B cell (primary cell): ENCODE measurements around the gene HAUS7. TPM values are rescaled to one million over a fixed set of nuclear protein-coding genes. Genes with fewer than 3 reads are reported as not detected.

Source experiments
- ATAC-seq: fragments of 200-7000 bp; cut with Tn5 transposase; one replicate; pipeline ENCODE4 v1.10.0; 2021; ENCODE audit warnings: low read depth, mild to moderate bottlenecking, moderate number of reproducible peaks, moderate library complexity
- CTCF ChIA-PET: fragments of 350-600 bp; sonication (Branson Sonifier 250); formaldehyde crosslinking; loops from one replicate; lab custom pipeline; 2021; ENCODE audit warnings: antibody characterized with exemption, inconsistent platforms; lab: Charles Lee
- POLR2A ChIA-PET: fragments of 350-600 bp; sonication (Branson Sonifier 250); formaldehyde crosslinking; loops from one replicate; lab custom pipeline; 2021; ENCODE audit warnings: antibody characterized with exemption; lab: Charles Lee
- DNase-seq: peaks from one replicate; pipeline ENCODE4 v3.0.0; 2013
- H2AFZ ChIP-seq: 2 replicates; pipeline ENCODE4 v1.6.1; 2012; ENCODE audit warnings: mild to moderate bottlenecking, low read depth, low read length; ENCODE audit not compliant: insufficient read depth, poor library complexity, severe bottlenecking
- H3K27ac ChIP-seq, 2 donors: 1 replicate in 1 of 2; 2 replicates in 1 of 2; pipeline ENCODE4 v1.5.1; 2012 to 2013; ENCODE audit warnings: low read length in 2 of 2, mild to moderate bottlenecking in 2 of 2, moderate library complexity in 1 of 2
- H3K27me3 ChIP-seq, 4 experiments: fragments of 200-600 bp in 1 of 4; sonication (generic) in 1 of 4; replicated peaks in 1 of 4; 1 replicate in 2 of 4; 2 replicates in 2 of 4; pipeline versions ENCODE4 v1.6.1 to v1.7.0; 2013 to 2016; ENCODE audit warnings: low read length in 3 of 4, mild to moderate bottlenecking in 2 of 4, mixed read lengths in 1 of 4, moderate library complexity in 1 of 4; ENCODE audit not compliant: insufficient read depth in 4 of 4, control insufficient read depth in 3 of 4; ENCODE audit errors: control extremely low read depth in 1 of 4
- H3K36me3 ChIP-seq, 2 experiments: replicated peaks in 1 of 2; 1 replicate in 1 of 2; 2 replicates in 1 of 2; pipeline versions ENCODE4 v1.6.1 to v1.7.1; 2013; ENCODE audit warnings: low read length in 1 of 2; ENCODE audit not compliant: insufficient read depth in 2 of 2, control insufficient read depth in 1 of 2; ENCODE audit errors: control extremely low read depth in 1 of 2, extremely low read depth in 1 of 2
- H3K4me1 ChIP-seq, 2 donors: fragments of 200-600 bp in 1 of 2; sonication (generic) in 1 of 2; 1 replicate in 1 of 2; 2 replicates in 1 of 2; pipeline versions ENCODE4 v1.5.1 to v1.6.1; 2013 to 2017; ENCODE audit warnings: low read length in 2 of 2; ENCODE audit not compliant: control insufficient read depth in 2 of 2, insufficient read depth in 2 of 2
- H3K4me2 ChIP-seq: replicated peaks from 2 replicates; pipeline ENCODE3; 2012; ENCODE audit warnings: mild to moderate bottlenecking, low read depth, low read length; ENCODE audit not compliant: poor library complexity, severe bottlenecking
- H3K4me3 ChIP-seq, 5 experiments: fragments of 200-600 bp in 1 of 5; sonication (generic) in 1 of 5; 1 replicate in 3 of 5; 2 replicates in 2 of 5; pipeline versions ENCODE4 v1.5.1 to v1.7.0; 2011 to 2016; ENCODE audit warnings: low read length in 4 of 5, mild to moderate bottlenecking in 4 of 5, low read depth in 2 of 5, control low read depth in 1 of 5, moderate library complexity in 1 of 5; ENCODE audit not compliant: insufficient read depth in 1 of 5; ENCODE audit errors: control extremely low read depth in 1 of 5, extremely low read depth in 1 of 5
- H3K79me2 ChIP-seq: fragments of 200-600 bp; sonication (generic); one replicate; pipeline ENCODE4 v1.6.0; 2016; ENCODE audit warnings: low read length; ENCODE audit not compliant: control insufficient read depth, insufficient read depth
- H3K9ac ChIP-seq: fragments of 200-600 bp; sonication (generic); 2 replicates; pipeline ENCODE4 v1.6.1; 2017; ENCODE audit warnings: mild to moderate bottlenecking, low read length, moderate library complexity
- H3K9me3 ChIP-seq, 3 donors: one replicate each; pipeline versions ENCODE4 v1.6.1 to v1.7.1; 2013; ENCODE audit warnings: low read length in 2 of 3; ENCODE audit not compliant: control insufficient read depth in 2 of 3, insufficient read depth in 1 of 3; ENCODE audit errors: control extremely low read depth in 1 of 3
- H4K20me1 ChIP-seq: 2 replicates; pipeline ENCODE4 v1.6.0; 2012; ENCODE audit warnings: mild to moderate bottlenecking, low read length; ENCODE audit not compliant: insufficient read depth, control insufficient read depth, poor library complexity, severe bottlenecking
- H3K27ac Mint-ChIP-seq: one replicate; pipeline ENCODE4 v1.8.0; 2021; ENCODE audit warnings: mixed read lengths
- H3K27me3 Mint-ChIP-seq: one replicate; pipeline ENCODE4 v1.8.0; 2021; ENCODE audit warnings: mixed read lengths
- H3K4me1 Mint-ChIP-seq: one replicate; pipeline ENCODE4 v1.8.0; 2021; ENCODE audit warnings: mixed read lengths
- H3K4me3 Mint-ChIP-seq: one replicate; pipeline ENCODE4 v1.8.0; 2021; ENCODE audit warnings: mixed read lengths
- H3K9me3 Mint-ChIP-seq: one replicate; pipeline ENCODE4 v1.8.0; 2022; ENCODE audit warnings: mixed read lengths; ENCODE audit not compliant: insufficient read depth
- EZH2 ChIP-seq: IDR thresholded peaks from 2 replicates; pipeline ENCODE4 v1.6.1; 2012; ENCODE audit warnings: borderline replicate concordance, low read depth, mild to moderate bottlenecking, moderate library complexity, low read length; ENCODE audit not compliant: insufficient read depth, poor library complexity, severe bottlenecking
- WGBS: methylation state at CpG from one replicate; pipeline ENCODE4 v1.1.5; 2013; ENCODE audit warnings: missing lambda C conversion rate; ENCODE audit not compliant: insufficient coverage; 5-methylcytosine and 5-hydroxymethylcytosine counted together
- intact Hi-C: fragments of 100-400 bp; cut with micrococcal nuclease; formaldehyde crosslinking; loops from one replicate; pipeline ENCODE4 v1.10.0; 2022
- polyA plus RNA-seq: library from polyadenylated mRNA; depleted of rRNA; stranded (reverse); fragments of >200 nt; gene quantifications from 2 replicates; pipeline ENCODE4 v1.2.3, GENCODE V29; 2012
- total RNA-seq, 2 donors: library from RNA; stranded (reverse); fragments of 120-200 nt in 1 of 2; gene quantifications; 1 replicate in 1 of 2; 2 replicates in 1 of 2; pipeline versions ENCODE4 v1.2.3 to v1.2.4, GENCODE V29; 2013 to 2022
- TF ChIP-seq, protein P1 (sequence below): fragments of 200-600 bp; IDR thresholded peaks from one replicate; pipeline ENCODE4 v1.8.0; 2022; ENCODE audit warnings: antibody characterized with exemption, mild to moderate bottlenecking

HAUS7 gene
- total and polyA plus RNA-seq, 2 donors (not counting 1 experiment from before 2014, with no cell fraction given) = 25.2 to 26.9 TPM

GRCh38 chrX:153401133-153401764 lies 69.1 kb downstream of the HAUS7 start, which contains the start of gene PNMA6E:
Gene PNMA6E, minus strand, starts transcription at chrX:153401350. Its CDS starts 2,501 bp downstream, at chrX:153398849.
- Histone ChIP-seq H3K36me3 (no peaks in the 10 kb centered on the region), H3K4me3 (no peak within 1 kb of the TSS), H3K27ac (no peak within 1 kb of the TSS), H3K9me3 (peaks cover 0 to 3% (median 0%) of the 10 kb centered on the region in 3 donors), H3K27me3 (no peaks in the 10 kb centered on the region), H3K4me2 (no peak within 1 kb of the TSS), H3K4me1 (peaks cover 0 to 6% of the 10 kb centered on the region in 2 donors), H3K79me2 (no peaks in the 10 kb centered on the region), H3K9ac (no peak within 1 kb of the TSS), H4K20me1 (no peaks in the 10 kb centered on the region), H2AFZ (no peak within 1 kb of the TSS)
- H3K27ac Mint-ChIP-seq = no peak within 1 kb of the TSS
- TF ChIP-seq EZH2 = no peak
- TF ChIP-seq, protein P1, sequence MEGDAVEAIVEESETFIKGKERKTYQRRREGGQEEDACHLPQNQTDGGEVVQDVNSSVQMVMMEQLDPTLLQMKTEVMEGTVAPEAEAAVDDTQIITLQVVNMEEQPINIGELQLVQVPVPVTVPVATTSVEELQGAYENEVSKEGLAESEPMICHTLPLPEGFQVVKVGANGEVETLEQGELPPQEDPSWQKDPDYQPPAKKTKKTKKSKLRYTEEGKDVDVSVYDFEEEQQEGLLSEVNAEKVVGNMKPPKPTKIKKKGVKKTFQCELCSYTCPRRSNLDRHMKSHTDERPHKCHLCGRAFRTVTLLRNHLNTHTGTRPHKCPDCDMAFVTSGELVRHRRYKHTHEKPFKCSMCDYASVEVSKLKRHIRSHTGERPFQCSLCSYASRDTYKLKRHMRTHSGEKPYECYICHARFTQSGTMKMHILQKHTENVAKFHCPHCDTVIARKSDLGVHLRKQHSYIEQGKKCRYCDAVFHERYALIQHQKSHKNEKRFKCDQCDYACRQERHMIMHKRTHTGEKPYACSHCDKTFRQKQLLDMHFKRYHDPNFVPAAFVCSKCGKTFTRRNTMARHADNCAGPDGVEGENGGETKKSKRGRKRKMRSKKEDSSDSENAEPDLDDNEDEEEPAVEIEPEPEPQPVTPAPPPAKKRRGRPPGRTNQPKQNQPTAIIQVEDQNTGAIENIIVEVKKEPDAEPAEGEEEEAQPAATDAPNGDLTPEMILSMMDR = no peak
- CTCF ChIA-PET = interaction anchor here (0.5 kb wide), 1 partner anchor 108 kb away, joined by 3 read pairs; no protein-coding TSS in a partner anchor
- no peak for DNase-seq
- no peak for ATAC-seq
- WGBS = 97% methylated on average over 19 of the region's 29 CpGs
- H3K27me3 Mint-ChIP-seq = no peaks in the 10 kb centered on the region
- no peaks in the 10 kb centered on the region for H3K9me3 Mint-ChIP-seq
- POLR2A ChIA-PET = no interaction called here
- intact Hi-C loops = no loop called here
- no peak within 1 kb of the TSS for H3K4me3 Mint-ChIP-seq
- H3K4me1 Mint-ChIP-seq = peaks cover 3% of the 10 kb centered on the region
